ENCODE results near the gene FAM174A. TPM values are rescaled to one million over a fixed set of nuclear protein-coding genes. Genes with fewer than 3 reads are reported as not detected.
"Not testable (repeated sequence)": the region's sequence is repeated elsewhere in the genome, so short reads cannot be mapped to it uniquely, and the experiment has no call there.

FAM174A gene
- polyA plus RNA-seq, 2 of the 4 experiments (the other 2 are of a cell fraction), result 13.8 to 14.6 TPM

DNA sequence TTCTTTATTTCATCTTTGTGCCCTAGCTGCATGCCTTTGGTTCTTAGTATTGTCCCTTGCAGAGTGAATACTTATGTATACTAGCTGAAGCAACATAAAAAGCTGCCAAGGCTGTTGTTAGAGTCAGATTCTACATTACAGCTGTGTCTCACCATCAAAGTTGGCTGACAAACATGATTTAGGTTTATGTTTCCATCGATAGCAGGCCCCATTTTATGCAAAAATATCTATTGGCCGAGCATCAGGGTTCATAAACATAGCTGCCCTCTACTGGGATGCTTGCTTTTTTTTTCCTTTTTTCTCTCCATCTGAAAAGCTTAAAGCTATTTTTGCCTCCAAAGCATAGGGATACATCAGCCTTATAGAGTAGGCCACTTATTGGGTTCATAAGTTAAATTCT lies 68.0 kb downstream of the FAM174A start:
- no peaks in the 10 kb centered on the region for H3K4me1 ChIP-seq
- no peak overlapping the region for H3K4me2 ChIP-seq
- H3K27ac ChIP-seq, result no peak overlapping the region
- 36% methylated on average over 2 of the region's 2 CpGs for WGBS (ENCODE audit: missing lambda C conversion rate)
- TF ChIP-seq, protein P1, sequence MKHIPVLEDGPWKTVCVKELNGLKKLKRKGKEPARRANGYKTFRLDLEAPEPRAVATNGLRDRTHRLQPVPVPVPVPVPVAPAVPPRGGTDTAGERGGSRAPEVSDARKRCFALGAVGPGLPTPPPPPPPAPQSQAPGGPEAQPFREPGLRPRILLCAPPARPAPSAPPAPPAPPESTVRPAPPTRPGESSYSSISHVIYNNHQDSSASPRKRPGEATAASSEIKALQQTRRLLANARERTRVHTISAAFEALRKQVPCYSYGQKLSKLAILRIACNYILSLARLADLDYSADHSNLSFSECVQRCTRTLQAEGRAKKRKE (CRISPR knock-in tag; IDR thresholded peaks at IDR 0.05; ENCODE audit: low read depth), result no peak
- no peak for TF ChIP-seq ZFP36 (IDR thresholded peaks at IDR 0.05; ENCODE audit: borderline replicate concordance, partially characterized antibody)
- no peak for TF ChIP-seq CHD4 (IDR thresholded peaks at IDR 0.05; ENCODE audit: borderline replicate concordance)
- TF ChIP-seq HOXB5 (CRISPR knock-in tag; IDR thresholded peaks at IDR 0.05), result no peak
- TF ChIP-seq FOSB (CRISPR knock-in tag; IDR thresholded peaks at IDR 0.05), result no peak
- TF ChIP-seq NFE2L2 (conservative IDR thresholded peaks at IDR 0.05; ENCODE audit: low read length), result no peak
- no peak for TF ChIP-seq MAX (IDR thresholded peaks at IDR 0.05)
- TF ChIP-seq HDAC2 (IDR thresholded peaks at IDR 0.05), result no peak
- no peak for TF ChIP-seq EHMT2 (IDR thresholded peaks at IDR 0.05; ENCODE audit: low read depth)
- TF ChIP-seq, protein P2, sequence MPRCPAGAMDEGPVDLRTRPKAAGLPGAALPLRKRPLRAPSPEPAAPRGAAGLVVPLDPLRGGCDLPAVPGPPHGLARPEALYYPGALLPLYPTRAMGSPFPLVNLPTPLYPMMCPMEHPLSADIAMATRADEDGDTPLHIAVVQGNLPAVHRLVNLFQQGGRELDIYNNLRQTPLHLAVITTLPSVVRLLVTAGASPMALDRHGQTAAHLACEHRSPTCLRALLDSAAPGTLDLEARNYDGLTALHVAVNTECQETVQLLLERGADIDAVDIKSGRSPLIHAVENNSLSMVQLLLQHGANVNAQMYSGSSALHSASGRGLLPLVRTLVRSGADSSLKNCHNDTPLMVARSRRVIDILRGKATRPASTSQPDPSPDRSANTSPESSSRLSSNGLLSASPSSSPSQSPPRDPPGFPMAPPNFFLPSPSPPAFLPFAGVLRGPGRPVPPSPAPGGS (IDR thresholded peaks at IDR 0.05), result no peak
- no peak for TF ChIP-seq CBX2 (IDR thresholded peaks at IDR 0.05; ENCODE audit: borderline replicate concordance, low read depth)
- TF ChIP-seq SREBF2 (IDR thresholded peaks at IDR 0.05), result no peak
- no peak for DNase-seq (ENCODE audit: low read depth in 1 of 2, low spot score in 1 of 2)
- ChIA-PET CTCF (no interaction called here), POLR2A (no interaction called here)
- H3K9me3 ChIP-seq, result no peaks in the 10 kb centered on the region
- ATAC-seq, result no peak
- H3K4me3 ChIP-seq, result no peak overlapping the region
- no peak for FAIRE-seq

DNA sequence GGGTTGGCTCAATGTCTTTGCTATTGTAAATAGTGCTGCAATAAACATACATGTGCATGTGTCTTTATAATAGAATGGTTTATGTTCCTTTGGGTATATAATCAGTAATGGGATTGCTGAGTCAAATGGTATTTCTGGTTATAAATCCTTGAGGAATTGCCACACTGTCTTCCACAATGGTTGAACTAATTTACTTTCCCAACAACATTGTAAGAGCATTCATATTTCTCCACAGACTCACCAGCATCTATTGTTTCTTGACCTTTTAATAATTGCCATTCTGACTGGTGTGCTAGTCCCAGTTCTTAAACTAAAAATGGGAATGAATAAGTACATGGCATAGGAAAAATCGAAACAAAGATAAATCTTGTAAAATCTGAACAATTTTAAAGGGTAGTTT lies 68.8 kb downstream of the FAM174A start:
- POLR2A ChIA-PET; H3K27ac ChIP-seq; H3K4me1 ChIP-seq; FAIRE-seq; ATAC-seq; H3K4me2 ChIP-seq; H3K4me3 ChIP-seq; CTCF ChIA-PET; H3K9me3 ChIP-seq; DNase-seq (ENCODE audit: low read depth in 1 of 2, low spot score in 1 of 2): not testable (repeated sequence)
- WGBS (ENCODE audit: missing lambda C conversion rate), result 6% methylated on average over 1 of the region's 1 CpG

GRCh38 chr5:100609594-100609993 lies 74.4 kb downstream of the FAM174A start:
- no peak for TF ChIP-seq USF2 (IDR thresholded peaks at IDR 0.05)
- TF ChIP-seq PHF8 (IDR thresholded peaks at IDR 0.05; ENCODE audit: borderline replicate concordance, low read depth), result no peak
- TF ChIP-seq HES2 (IDR thresholded peaks at IDR 0.05), result no peak
- TF ChIP-seq, protein P1 (CRISPR knock-in tag; IDR thresholded peaks at IDR 0.05; ENCODE audit: low read depth), result no peak
- no peak for TF ChIP-seq MAZ (IDR thresholded peaks at IDR 0.05; ENCODE audit: borderline replicate concordance, low read depth, low read length)
- no peak for TF ChIP-seq FOSB (CRISPR knock-in tag; IDR thresholded peaks at IDR 0.05)
- no peak for TF ChIP-seq RARB (CRISPR knock-in tag; IDR thresholded peaks at IDR 0.05)
- TF ChIP-seq RAD21 (conservative IDR thresholded peaks at IDR 0.05 in 1 of 2, IDR thresholded peaks at IDR 0.05 in 1 of 2), result no peak
- TF ChIP-seq POLR2AphosphoS2 (conservative IDR thresholded peaks at IDR 0.05; ENCODE audit: low read length), result no peak
- no peak for TF ChIP-seq EP300 (IDR thresholded peaks at IDR 0.05)
- no peak for TF ChIP-seq TP53 (CRISPR knock-in tag; IDR thresholded peaks at IDR 0.05)
- TF ChIP-seq FOXS1 (CRISPR knock-in tag; IDR thresholded peaks at IDR 0.05), result no peak
- TF ChIP-seq NPAS2 (CRISPR knock-in tag; IDR thresholded peaks at IDR 0.05; ENCODE audit: borderline replicate concordance), result no peak
- TF ChIP-seq HEYL (CRISPR knock-in tag; IDR thresholded peaks at IDR 0.05), result no peak
- no peak for TF ChIP-seq ESRRA (IDR thresholded peaks at IDR 0.05; ENCODE audit: borderline replicate concordance, low read length)
- no peak for TF ChIP-seq REST (IDR thresholded peaks at IDR 0.05)
- H3K4me2 ChIP-seq, result no peak overlapping the region
- no peak overlapping the region for H3K4me3 ChIP-seq
- no peak for ATAC-seq
- FAIRE-seq, result no peak
- no peak overlapping the region for H3K27ac ChIP-seq
- no peak for DNase-seq (ENCODE audit: low read depth in 1 of 2, low spot score in 1 of 2)
- POLR2A ChIA-PET, result no interaction called here
- no peaks in the 10 kb centered on the region for H3K9me3 ChIP-seq
- 52% methylated on average over 7 of the region's 7 CpGs for WGBS (ENCODE audit: missing lambda C conversion rate)
- H3K4me1 ChIP-seq, result no peaks in the 10 kb centered on the region
- CTCF ChIA-PET, result interaction anchor here (1.0 to 1.2 kb wide), 2 partner anchors 11 to 179 kb away, joined by 3 to 5 read pairs; no protein-coding TSS in a partner anchor
